Dedifferentiated amniotic fluid mesenchymal stem cell (primary cell): ENCODE results near the gene HHLA2.
"Not testable (repeated sequence)": the region's sequence is repeated elsewhere in the genome, so short reads cannot be mapped to it uniquely, and the experiment has no call there.

Source experiments
- DNase-seq: peaks from one replicate; pipeline ENCODE4 v3.0.0-alpha.2; 2016; ENCODE audit errors: extremely low spot score

HHLA2 gene

GRCh38 chr3:108342837-108343486 is 46.6 kb downstream of the HHLA2 start:
- no peak for DNase-seq

GRCh38 chr3:108343491-108343890 is 47.1 kb downstream of the HHLA2 start:
- DNase-seq, result no peak

- DNase-seq, result no peak
Measured at GRCh38 chr3:108345492-108346205, 49.3 kb downstream of the HHLA2 start.

- DNase-seq, result peak; percentile 21
Measured at GRCh38 chr3:108346301-108347227, 50.2 kb downstream of the HHLA2 start.

- no peak for DNase-seq
Measured at GRCh38 chr3:108352176-108352575, 55.8 kb downstream of the HHLA2 start.

GRCh38 chr3:108354562-108354961 is 58.2 kb downstream of the HHLA2 start:
- no peak for DNase-seq

- DNase-seq, result no peak
Measured at GRCh38 chr3:108357042-108357441, 60.7 kb downstream of the HHLA2 start.

GRCh38 chr3:108359011-108359410 is 62.7 kb downstream of the HHLA2 start:
- DNase-seq, result no peak

GRCh38 chr3:108376026-108376425 is 79.7 kb downstream of the HHLA2 start:
- DNase-seq, result no peak

GRCh38 chr3:108377384-108377783 is 81.0 kb downstream of the HHLA2 start:
- no peak for DNase-seq

- DNase-seq, result no peak
Measured at GRCh38 chr3:108378153-108378951, 82.0 kb downstream of the HHLA2 start.

- DNase-seq, result not testable (repeated sequence)
Measured at GRCh38 chr3:108378952-108379342, 82.6 kb downstream of the HHLA2 start.

GRCh38 chr3:108380128-108380795 is 83.9 kb downstream of the HHLA2 start:
- DNase-seq, result no peak

- no peak for DNase-seq
Measured at GRCh38 chr3:108381529-108382140, 85.3 kb downstream of the HHLA2 start.

- no peak for DNase-seq
Measured at GRCh38 chr3:108383306-108383705, 87.0 kb downstream of the HHLA2 start.

GRCh38 chr3:108387063-108387462 is 90.7 kb downstream of the HHLA2 start:
- DNase-seq, result no peak

- DNase-seq, result no peak
Measured at GRCh38 chr3:108388136-108389132, 92.1 kb downstream of the HHLA2 start.

- DNase-seq, result no peak
Measured at GRCh38 chr3:108389372-108389771, 93.0 kb downstream of the HHLA2 start.

GRCh38 chr3:108391917-108392593 is 95.7 kb downstream of the HHLA2 start:
- DNase-seq, result no peak
